K562 (cell line): Measurements from ENCODE around the gene MEF2C.

Experiments used
- CTCF ChIP-seq, 3 experiments: IDR thresholded peaks in 2 of 3; conservative IDR thresholded peaks in 1 of 3; 2 replicates each; pipeline ENCODE4 v1.5.1; 2011 to 2012; ENCODE audit warnings: low read length in 3 of 3, mild to moderate bottlenecking in 3 of 3, control low read depth in 2 of 3, improper control_type of control experiment in 1 of 3, inconsistent platforms in 1 of 3, low read depth in 1 of 3, mixed read lengths in 1 of 3, moderate library complexity in 1 of 3; ENCODE audit not compliant: insufficient read depth in 2 of 3
- CTCFL ChIP-seq: IDR thresholded peaks from 2 replicates; pipeline ENCODE4 v1.6.1; 2011; ENCODE audit warnings: borderline replicate concordance, low read depth, mild to moderate bottlenecking, moderate library complexity, low read length; ENCODE audit not compliant: insufficient read depth, poor library complexity, severe bottlenecking
- E2F1 ChIP-seq: sonication (generic); formaldehyde crosslinking; IDR thresholded peaks from 2 replicates; pipeline ENCODE4 v1.8.1; 2023; ENCODE audit warnings: mild to moderate bottlenecking, missing genetic modification reagents, moderate library complexity
- ESRRA ChIP-seq: fragments of 450-650 bp; IDR thresholded peaks from 2 replicates; pipeline ENCODE4 v1.6.1; 2014; ENCODE audit warnings: low read depth, mild to moderate bottlenecking, moderate library complexity, borderline replicate concordance
- FOXK2 ChIP-seq, 2 experiments: fragments of 450-650 bp; IDR thresholded peaks in 1 of 2; conservative IDR thresholded peaks in 1 of 2; 2 replicates each; pipeline ENCODE4 v1.6.1; 2016; ENCODE audit warnings: low read depth in 2 of 2, mild to moderate bottlenecking in 1 of 2
- FOXP4 ChIP-seq: sonication (generic); formaldehyde crosslinking; IDR thresholded peaks from 2 replicates; pipeline ENCODE4 v1.8.0; 2022; ENCODE audit warnings: mild to moderate bottlenecking, missing genetic modification reagents, borderline replicate concordance
- SMARCB1 ChIP-seq: IDR thresholded peaks from 2 replicates; pipeline ENCODE4 v1.6.1; 2011; ENCODE audit warnings: improper control_type of control experiment, low read depth; ENCODE audit not compliant: insufficient read length
- SP2 ChIP-seq: IDR thresholded peaks from 2 replicates; pipeline ENCODE4 v1.6.1; 2011; ENCODE audit warnings: mild to moderate bottlenecking, low read depth, low read length, moderate library complexity; ENCODE audit not compliant: poor library complexity, severe bottlenecking; ENCODE audit errors: extremely low read depth
- TBP ChIP-seq: optimal IDR thresholded peaks from 2 replicates; pipeline ENCODE3; 2011; ENCODE audit warnings: low read depth, low read length, improper control_type of control experiment
- ZNF140 ChIP-seq: fragments of 250-450 bp; sonication (Bioruptor Pico); IDR thresholded peaks from 2 replicates; pipeline ENCODE4 v1.8.0; 2021; ENCODE audit warnings: moderate library complexity, mild to moderate bottlenecking, inconsistent platforms
- ZNF282 ChIP-seq: sonication (generic); formaldehyde crosslinking; IDR thresholded peaks from 2 replicates; pipeline ENCODE4 v1.8.1; 2023; ENCODE audit warnings: missing genetic modification reagents
- ZNF639 ChIP-seq, 2 experiments: fragments of 200-800 bp in 1 of 2; sonication (Bioruptor generic) in 1 of 2; sonication (generic) in 1 of 2; formaldehyde crosslinking in 1 of 2; IDR thresholded peaks in 1 of 2; conservative IDR thresholded peaks in 1 of 2; 2 replicates each; pipeline versions ENCODE4 v1.5.0 to v1.6.1; 2016 to 2020; ENCODE audit warnings: missing compliant biosample characterization in 1 of 2, missing genetic modification characterization in 1 of 2, missing genetic modification reagents in 1 of 2

- TF ChIP-seq ZNF282 (CRISPR knock-in tag) = no peak
- no peak for TF ChIP-seq ZNF140
- TF ChIP-seq ESRRA = no peak
- no peak for TF ChIP-seq FOXP4 (CRISPR knock-in tag)
- TF ChIP-seq CTCFL = no peak
- TF ChIP-seq TBP = no peak
- TF ChIP-seq CTCF (IDR thresholded peaks at IDR 0.05 in 2 of 3, conservative IDR thresholded peaks at IDR 0.05 in 1 of 3; ENCODE audit: insufficient read depth in 2 of 3, low read depth in 1 of 3, low read length in 3 of 3) = no peak
- no peak for TF ChIP-seq SP2
- TF ChIP-seq FOXK2 (conservative IDR thresholded peaks at IDR 0.05 in 1 of 2, IDR thresholded peaks at IDR 0.05 in 1 of 2; ENCODE audit: low read depth in 2 of 2) = no peak
- TF ChIP-seq ZNF639 (CRISPR knock-in tag; conservative IDR thresholded peaks at IDR 0.05 in 1 of 2, IDR thresholded peaks at IDR 0.05 in 1 of 2) = no peak
- TF ChIP-seq SMARCB1 = no peak
- TF ChIP-seq E2F1 (CRISPR knock-in tag) = no peak
Measured at GRCh38 chr5:88890070-88890781, 7.2 kb upstream of the MEF2C start.
